Measurements from ENCODE around the gene FANCC. TPM values are rescaled to one million over a fixed set of nuclear protein-coding genes. Genes with fewer than 3 reads are reported as not detected.

The FANCC gene
- total and polyA plus RNA-seq, 2 of the 13 experiments (the other 11 are each of a cell fraction or from before 2014, with no cell fraction given) = 7.4 to 8.6 TPM

GRCh38 chr9:95317119-95317892 lies at the start of gene FANCC (continued):
- TF ChIP-seq YEATS4 (CRISPR knock-in tag; IDR thresholded peaks at IDR 0.05; ENCODE audit: borderline replicate concordance) = peak; percentile 98
- TF ChIP-seq SSRP1 (CRISPR knock-in tag; IDR thresholded peaks at IDR 0.05) = no peak
- no peak for TF ChIP-seq GLI4 (CRISPR knock-in tag; IDR thresholded peaks at IDR 0.05; ENCODE audit: borderline replicate concordance)
- TF ChIP-seq ZNF784 (CRISPR knock-in tag; IDR thresholded peaks at IDR 0.05; ENCODE audit: borderline replicate concordance) = peak; percentile 29; the same call in 1 of the 2 replicates
- TF ChIP-seq FOXA3 (CRISPR knock-in tag; IDR thresholded peaks at IDR 0.05) = peak; percentile 9; the same call in 1 of the 2 replicates
- TF ChIP-seq ZBTB25 (CRISPR knock-in tag; IDR thresholded peaks at IDR 0.05) = peak; percentile 80; the same call in 1 of the 2 replicates
- 0 out of 3 replicates have a peak, but pooled peaks have one; percentile 68 for TF ChIP-seq MXI1 (IDR thresholded peaks at IDR 0.05; ENCODE audit: borderline replicate concordance, low read depth, low read length)
- no peak for TF ChIP-seq NFRKB (IDR thresholded peaks at IDR 0.05)
- no peak for TF ChIP-seq TBX3 (IDR thresholded peaks at IDR 0.05; ENCODE audit: borderline replicate concordance)
- no peak for TF ChIP-seq SRSF9 (IDR thresholded peaks at IDR 0.05; ENCODE audit: borderline replicate concordance, insufficient read depth, low read depth, low read length, poor library complexity, severe bottlenecking)
- TF ChIP-seq PITX1 (CRISPR knock-in tag; IDR thresholded peaks at IDR 0.05) = peak; percentile 57; the same call in 1 of the 2 replicates
- TF ChIP-seq, protein P1, sequence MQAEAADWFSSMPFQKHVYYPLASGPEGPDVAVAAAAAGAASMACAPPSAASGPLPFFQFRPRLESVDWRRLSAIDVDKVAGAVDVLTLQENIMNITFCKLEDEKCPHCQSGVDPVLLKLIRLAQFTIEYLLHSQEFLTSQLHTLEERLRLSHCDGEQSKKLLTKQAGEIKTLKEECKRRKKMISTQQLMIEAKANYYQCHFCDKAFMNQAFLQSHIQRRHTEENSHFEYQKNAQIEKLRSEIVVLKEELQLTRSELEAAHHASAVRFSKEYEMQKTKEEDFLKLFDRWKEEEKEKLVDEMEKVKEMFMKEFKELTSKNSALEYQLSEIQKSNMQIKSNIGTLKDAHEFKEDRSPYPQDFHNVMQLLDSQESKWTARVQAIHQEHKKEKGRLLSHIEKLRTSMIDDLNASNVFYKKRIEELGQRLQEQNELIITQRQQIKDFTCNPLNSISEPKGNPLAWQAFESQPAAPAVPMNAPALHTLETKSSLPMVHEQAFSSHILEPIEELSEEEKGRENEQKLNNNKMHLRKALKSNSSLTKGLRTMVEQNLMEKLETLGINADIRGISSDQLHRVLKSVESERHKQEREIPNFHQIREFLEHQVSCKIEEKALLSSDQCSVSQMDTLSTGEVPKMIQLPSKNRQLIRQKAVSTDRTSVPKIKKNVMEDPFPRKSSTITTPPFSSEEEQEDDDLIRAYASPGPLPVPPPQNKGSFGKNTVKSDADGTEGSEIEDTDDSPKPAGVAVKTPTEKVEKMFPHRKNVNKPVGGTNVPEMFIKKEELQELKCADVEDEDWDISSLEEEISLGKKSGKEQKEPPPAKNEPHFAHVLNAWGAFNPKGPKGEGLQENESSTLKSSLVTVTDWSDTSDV (CRISPR knock-in tag; IDR thresholded peaks at IDR 0.05) = no peak
- TF ChIP-seq ZNF335 (CRISPR knock-in tag; IDR thresholded peaks at IDR 0.05) = peak; percentile 68
- no peak for TF ChIP-seq ZNF549 (CRISPR knock-in tag; IDR thresholded peaks at IDR 0.05)
- TF ChIP-seq DNMT3B (CRISPR knock-in tag; conservative IDR thresholded peaks at IDR 0.05) = 0 out of 2 replicates have a peak, but pooled peaks have one; percentile 60
- no peak for TF ChIP-seq RBAK (CRISPR knock-in tag; IDR thresholded peaks at IDR 0.05)
- peak; percentile 49 for TF ChIP-seq PAXIP1 (CRISPR knock-in tag; conservative IDR thresholded peaks at IDR 0.05)
- peak; percentile 66; the same call in 1 of the 2 replicates for TF ChIP-seq SALL2 (CRISPR knock-in tag; IDR thresholded peaks at IDR 0.05)
- TF ChIP-seq ZNF30 (CRISPR knock-in tag; IDR thresholded peaks at IDR 0.05) = 0 out of 2 replicates have a peak, but pooled peaks have one; percentile 57
- no peak for TF ChIP-seq ZNF484 (CRISPR knock-in tag; IDR thresholded peaks at IDR 0.05; ENCODE audit: borderline replicate concordance, low read depth)
- TF ChIP-seq MAF1 (CRISPR knock-in tag; IDR thresholded peaks at IDR 0.05; ENCODE audit: borderline replicate concordance) = 0 out of 2 replicates have a peak, but pooled peaks have one; percentile 18
- no peak for TF ChIP-seq PHB2 (IDR thresholded peaks at IDR 0.05; ENCODE audit: partially characterized antibody)
